Embryonic facial prominence (tissue), 1 donor: ENCODE measurements around the gene DAO.

Experiments
- DNase-seq: peaks from one replicate; pipeline ENCODE4 v3.0.0-alpha.2; 2016; ENCODE audit errors: extremely low spot score

The DAO gene

GRCh38 chr12:108875682-108876361, 4.1 kb upstream of the DAO start:
- no peak for DNase-seq

GRCh38 chr12:108876550-108876949, 3.3 kb upstream of the DAO start:
- no peak for DNase-seq

GRCh38 chr12:108881953-108882352, 2.1 kb downstream of the DAO start:
- no peak for DNase-seq

GRCh38 chr12:108884116-108885012, 4.5 kb downstream of the DAO start:
- no peak for DNase-seq

GRCh38 chr12:108886873-108887629, 7.2 kb downstream of the DAO start:
- DNase-seq: no peak

- DNase-seq: no peak
These were observed 8.1 kb downstream of the DAO start for GRCh38 chr12:108888031-108888430.

- no peak for DNase-seq
These were observed 10.3 kb downstream of the DAO start for GRCh38 chr12:108890208-108890607.

GRCh38 chr12:108895220-108895802, 15.4 kb downstream of the DAO start:
- no peak for DNase-seq

- DNase-seq: no peak
These were observed 16.4 kb downstream of the DAO start for GRCh38 chr12:108896336-108896735.

- no peak for DNase-seq
These were observed 16.9 kb downstream of the DAO start for GRCh38 chr12:108896817-108897216.

GRCh38 chr12:108899145-108899544, 19.3 kb downstream of the DAO start:
- no peak for DNase-seq

- no peak for DNase-seq
These were observed 25.8 kb downstream of the DAO start for GRCh38 chr12:108905725-108906124.

GRCh38 chr12:108906971-108907370, 27.1 kb downstream of the DAO start:
- no peak for DNase-seq

GRCh38 chr12:108907839-108908351, 28.0 kb downstream of the DAO start:
- DNase-seq: no peak

- no peak for DNase-seq
These were observed 30.4 kb downstream of the DAO start for GRCh38 chr12:108910336-108910735.

GRCh38 chr12:108911915-108912314, 32.0 kb downstream of the DAO start:
- DNase-seq: no peak

- no peak for DNase-seq
These were observed 32.5 kb downstream of the DAO start for GRCh38 chr12:108912361-108912760.

GRCh38 chr12:108914121-108914531, 34.2 kb downstream of the DAO start:
- DNase-seq: no peak

- DNase-seq: no peak
These were observed 35.8 kb downstream of the DAO start for GRCh38 chr12:108915632-108916133.

GRCh38 chr12:108916336-108916735, 36.4 kb downstream of the DAO start:
- no peak for DNase-seq

GRCh38 chr12:108918206-108918605, 38.3 kb downstream of the DAO start:
- no peak for DNase-seq
